Liver (tissue), 3 donors: ENCODE measurements around the gene STKLD1.

Source experiments
- ATF3 ChIP-seq: IDR thresholded peaks from 2 replicates; pipeline ENCODE4 v1.6.1; 2016; ENCODE audit warnings: antibody characterized with exemption
- CTCF ChIP-seq: fragments of 150-350 bp; IDR thresholded peaks from 2 replicates; pipeline ENCODE4 v1.5.1; 2017; ENCODE audit warnings: improper control_type of control experiment, low read depth, low read length; ENCODE audit not compliant: missing input control
- EGR1 ChIP-seq, 2 donors: IDR thresholded peaks; 2 replicates each; pipeline ENCODE4 v1.6.1; 2016 to 2018; ENCODE audit warnings: antibody characterized with exemption in 2 of 2, low read depth in 2 of 2
- GABPA ChIP-seq, 2 donors: IDR thresholded peaks in 1 of 2; conservative IDR thresholded peaks in 1 of 2; 2 replicates each; pipeline ENCODE4 v1.6.1; 2016; ENCODE audit warnings: antibody characterized with exemption in 2 of 2, mild to moderate bottlenecking in 1 of 2, moderate library complexity in 1 of 2
- HNF4G ChIP-seq: IDR thresholded peaks from 2 replicates; pipeline ENCODE4 v1.6.1; 2016; ENCODE audit warnings: antibody characterized with exemption
- JUND ChIP-seq, 2 donors: IDR thresholded peaks; 2 replicates each; pipeline ENCODE4 v1.6.1; 2016; ENCODE audit warnings: antibody characterized with exemption in 2 of 2
- MAX ChIP-seq: IDR thresholded peaks from 2 replicates; pipeline ENCODE4 v1.6.1; 2016; ENCODE audit warnings: antibody characterized with exemption
- RAD21 ChIP-seq, 2 donors: IDR thresholded peaks; 2 replicates each; pipeline ENCODE4 v1.6.1; 2016; ENCODE audit warnings: antibody characterized with exemption in 2 of 2, mild to moderate bottlenecking in 2 of 2
- REST ChIP-seq: IDR thresholded peaks from 2 replicates; pipeline ENCODE4 v1.6.1; 2016; ENCODE audit warnings: antibody characterized with exemption, mild to moderate bottlenecking
- RXRA ChIP-seq, 2 donors: IDR thresholded peaks; 2 replicates each; pipeline ENCODE4 v1.6.1; 2017 to 2018; ENCODE audit warnings: antibody characterized with exemption in 2 of 2, mild to moderate bottlenecking in 1 of 2
- SP1 ChIP-seq: IDR thresholded peaks from 2 replicates; pipeline ENCODE4 v1.6.1; 2018; ENCODE audit warnings: antibody characterized with exemption, mild to moderate bottlenecking
- TAF1 ChIP-seq: conservative IDR thresholded peaks from 2 replicates; pipeline ENCODE4 v1.6.1; 2016; ENCODE audit warnings: antibody characterized with exemption, mild to moderate bottlenecking
- YY1 ChIP-seq: IDR thresholded peaks from 2 replicates; pipeline ENCODE4 v1.6.1; 2016; ENCODE audit warnings: antibody characterized with exemption, mild to moderate bottlenecking
- ZBTB33 ChIP-seq: IDR thresholded peaks from 2 replicates; pipeline ENCODE4 v1.6.1; 2016; ENCODE audit warnings: antibody characterized with exemption
- donor health status: healthy.
- donor health status: healthy.

DNA sequence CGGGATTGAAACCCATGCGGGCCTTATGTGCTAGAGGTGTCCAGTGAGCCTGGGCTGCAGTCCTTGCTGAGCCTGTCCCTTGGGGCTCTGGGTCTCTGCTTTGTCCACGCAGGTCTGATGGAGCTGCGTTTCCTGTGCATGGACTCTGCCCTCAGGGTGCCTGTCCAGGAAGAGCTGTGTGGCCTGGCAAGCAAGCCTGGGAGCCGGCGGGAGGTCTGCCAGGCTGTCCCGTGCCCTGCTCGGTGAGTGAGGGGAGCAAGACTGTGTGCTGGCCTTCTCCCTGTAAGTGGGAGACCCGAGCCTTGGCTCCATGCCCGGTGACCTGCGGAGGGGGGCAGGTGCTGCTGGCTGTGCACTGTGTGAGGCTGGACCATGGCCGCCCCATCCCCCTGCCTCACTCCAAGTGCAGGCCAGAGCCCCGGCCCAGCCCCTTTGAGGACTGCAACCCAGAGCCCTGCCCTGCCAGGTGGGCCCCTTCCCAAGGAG lies 72.4 kb downstream of the STKLD1 start:
- TF ChIP-seq GABPA (IDR thresholded peaks at IDR 0.05 in 1 of 2, conservative IDR thresholded peaks at IDR 0.05 in 1 of 2) (peak in 1 of 2 donors; percentile 72), TAF1 (no peak), RAD21 (IDR thresholded peaks at IDR 0.05) (peak in 1 of 2 donors; percentile 53), CTCF (no peak), EGR1 (IDR thresholded peaks at IDR 0.05; ENCODE audit: low read depth in 2 of 2) (no peak), ATF3 (no peak), ZBTB33 (no peak), RXRA (IDR thresholded peaks at IDR 0.05) (peak in 1 of 2 donors; percentile 75), MAX (no peak), JUND (IDR thresholded peaks at IDR 0.05) (no peak), REST (peak; percentile 63), SP1 (peak; percentile 98), YY1 (peak; percentile 67), HNF4G (peak; percentile 95)
